ENCODE data around the gene PNPLA2.

PNPLA2 gene

DNA sequence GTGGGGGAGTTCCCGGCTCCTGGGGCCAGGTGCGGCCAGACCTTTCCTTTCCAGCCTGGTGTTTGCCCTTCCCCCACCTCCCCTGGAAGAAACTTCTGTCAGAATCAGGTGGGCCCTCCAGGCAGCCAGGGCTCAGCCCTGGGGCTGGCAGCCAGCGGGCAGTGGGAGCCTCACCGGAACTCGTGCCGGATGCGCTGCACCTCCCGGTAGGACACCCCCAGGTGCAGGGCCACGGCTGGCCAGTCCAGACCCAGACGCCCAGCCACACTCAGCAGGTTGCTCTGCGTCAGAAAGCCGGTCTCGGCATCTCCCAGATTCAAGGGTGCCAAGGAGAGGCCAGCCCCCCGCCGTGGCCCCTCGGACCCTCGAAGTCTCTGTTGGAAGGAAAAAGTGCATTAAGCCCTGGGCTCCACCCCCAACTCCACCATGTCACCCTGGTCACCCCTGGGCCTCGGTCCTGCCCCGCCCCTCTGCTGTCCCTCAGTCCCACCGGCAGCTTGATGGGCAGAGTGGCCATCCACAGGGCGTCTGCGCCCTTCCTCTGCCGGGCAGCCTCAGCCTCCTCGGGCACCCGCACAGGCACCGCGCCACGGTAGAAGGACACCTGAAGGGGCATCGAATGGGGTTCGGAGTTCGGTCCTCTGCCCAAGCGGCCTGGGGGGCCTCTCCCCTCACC, 18.9 kb upstream of the PNPLA2 start:
- DNase-seq = no peak

DNA sequence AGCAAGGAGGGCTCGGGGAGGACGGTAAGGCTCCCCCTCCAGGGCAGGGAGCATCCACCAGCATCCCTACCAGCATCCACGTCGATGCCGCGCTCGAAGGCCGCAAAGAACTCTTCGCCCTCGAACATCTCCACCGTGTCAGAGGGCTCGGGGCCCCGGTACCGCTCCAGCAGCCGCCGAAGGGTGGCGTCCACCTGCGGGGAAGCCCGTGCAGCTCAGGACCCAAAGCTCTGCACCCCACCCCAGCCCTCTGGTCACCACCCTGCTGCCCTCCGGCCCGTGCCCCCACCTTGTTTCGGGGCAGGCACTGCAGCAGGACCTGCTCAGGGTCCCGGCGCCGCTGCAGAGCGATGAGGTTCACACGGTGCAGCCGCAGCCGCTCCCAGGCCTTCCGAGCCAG, 18.2 kb upstream of the PNPLA2 start:
- no peak for DNase-seq

DNA sequence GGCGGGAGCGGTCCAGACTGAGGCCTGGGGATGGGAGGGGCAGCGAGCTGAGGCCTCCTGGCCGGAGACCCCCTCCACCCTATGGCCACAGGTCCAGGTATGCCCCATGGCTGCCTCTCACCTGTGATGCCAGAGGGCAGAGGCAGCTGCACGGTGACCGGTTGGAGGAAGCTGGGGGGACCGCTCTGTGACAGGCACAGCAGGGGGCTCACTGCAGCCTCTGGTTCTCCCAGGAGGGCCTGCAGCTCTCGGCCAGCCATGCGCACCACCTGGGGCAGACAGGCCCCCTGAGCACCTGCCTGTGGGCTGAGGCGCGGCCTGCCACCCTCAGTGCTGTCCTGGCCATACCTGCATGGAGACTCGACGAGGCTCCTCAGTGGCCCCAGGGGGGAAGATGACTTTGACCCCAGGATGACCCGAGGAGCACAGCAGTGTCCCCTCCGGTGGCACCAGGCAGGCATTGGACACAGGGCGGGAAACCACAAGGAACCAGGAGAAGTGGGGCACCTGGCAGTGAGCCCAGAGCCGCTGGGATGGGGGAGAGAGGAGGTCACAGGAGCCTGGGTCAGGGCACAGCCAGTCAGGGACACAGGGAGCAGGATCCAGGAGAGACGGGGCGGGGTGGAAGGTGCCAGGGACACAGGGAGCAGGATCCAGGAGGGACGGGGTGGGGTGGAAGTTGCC, 17.5 kb upstream of the PNPLA2 start:
- DNase-seq = no peak

DNA sequence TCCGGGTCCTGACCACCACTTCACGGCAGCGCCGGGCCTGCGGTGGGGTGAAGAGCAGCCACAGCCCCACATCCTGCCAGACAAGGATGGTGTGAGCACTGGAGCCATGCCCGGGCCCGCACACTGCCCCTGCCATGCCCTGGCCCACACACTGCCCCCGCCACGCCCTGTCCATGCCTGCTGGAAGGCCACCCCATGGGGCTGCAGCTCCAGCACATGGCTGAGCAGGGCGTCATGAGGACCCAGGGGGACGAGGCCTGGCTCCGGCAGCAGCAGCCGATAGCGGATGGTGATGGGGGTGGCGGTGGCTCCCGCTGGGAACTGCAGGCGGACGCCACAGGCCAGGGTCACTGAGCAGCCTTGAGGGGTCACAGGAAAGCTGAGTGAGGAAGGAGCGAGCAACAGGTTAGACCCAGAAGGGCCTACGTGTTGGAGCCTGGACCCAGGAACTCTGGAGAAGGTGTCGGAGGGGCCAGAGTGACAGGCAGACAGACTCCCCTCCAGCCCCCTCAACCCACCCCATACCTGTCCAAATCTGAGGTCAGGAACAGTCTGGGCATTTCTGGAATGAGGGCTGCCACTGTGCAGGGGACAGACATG, 16.6 kb upstream of the PNPLA2 start:
- DNase-seq = no peak

DNA sequence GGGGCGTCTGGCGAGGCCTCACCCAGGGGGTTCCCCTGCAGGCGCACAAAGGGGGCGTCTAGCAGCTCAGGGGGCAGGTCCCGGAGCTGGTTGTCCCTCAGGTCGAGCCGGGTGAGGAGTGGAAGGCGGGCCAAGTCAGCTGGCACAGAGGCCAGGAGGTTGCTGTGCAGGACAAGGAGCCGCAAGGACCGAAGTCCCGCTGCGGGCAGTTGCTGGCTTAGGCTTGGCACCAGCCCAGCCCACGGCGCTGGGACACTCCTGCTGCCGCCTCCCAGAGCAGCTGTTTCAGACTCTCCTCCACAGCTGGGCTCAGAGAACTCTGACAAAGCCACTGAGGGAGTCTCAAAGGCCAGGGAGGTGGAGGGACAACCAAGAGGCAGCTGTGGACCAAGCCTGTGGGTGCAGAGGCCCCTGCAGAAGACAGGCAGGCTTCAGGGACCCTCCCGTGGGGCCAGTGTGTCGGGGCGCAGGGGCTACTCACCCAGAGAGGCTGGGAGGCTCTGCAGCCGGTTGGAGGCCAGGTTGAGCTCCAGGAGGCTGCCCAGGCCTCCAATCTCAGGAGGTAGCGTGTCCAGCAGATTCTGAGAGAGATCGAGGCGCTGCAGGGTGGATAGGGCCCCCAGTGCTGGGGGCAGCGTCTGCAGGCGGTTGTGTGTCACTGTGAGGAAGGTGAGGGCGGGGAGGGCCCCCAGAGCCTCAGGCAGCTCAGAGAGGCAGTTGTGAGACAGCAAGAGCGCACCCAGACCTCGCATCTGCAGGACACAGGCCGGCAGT, 15.8 kb upstream of the PNPLA2 start:
- no peak for DNase-seq

DNA sequence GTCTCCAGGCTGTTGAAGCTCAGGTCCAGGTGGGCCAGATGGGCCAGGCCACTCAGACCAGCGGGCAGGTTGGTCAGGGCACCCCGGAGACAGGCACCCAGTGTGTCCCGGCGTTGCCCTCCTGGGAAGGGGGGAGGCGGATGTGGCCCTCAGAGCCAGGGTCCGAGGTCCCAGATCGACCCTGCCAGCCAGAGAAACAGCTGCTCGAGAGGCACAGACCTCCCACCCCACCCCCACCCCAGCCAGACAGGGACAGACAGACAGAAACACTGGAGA, 15.3 kb upstream of the PNPLA2 start:
- no peak for DNase-seq

DNA sequence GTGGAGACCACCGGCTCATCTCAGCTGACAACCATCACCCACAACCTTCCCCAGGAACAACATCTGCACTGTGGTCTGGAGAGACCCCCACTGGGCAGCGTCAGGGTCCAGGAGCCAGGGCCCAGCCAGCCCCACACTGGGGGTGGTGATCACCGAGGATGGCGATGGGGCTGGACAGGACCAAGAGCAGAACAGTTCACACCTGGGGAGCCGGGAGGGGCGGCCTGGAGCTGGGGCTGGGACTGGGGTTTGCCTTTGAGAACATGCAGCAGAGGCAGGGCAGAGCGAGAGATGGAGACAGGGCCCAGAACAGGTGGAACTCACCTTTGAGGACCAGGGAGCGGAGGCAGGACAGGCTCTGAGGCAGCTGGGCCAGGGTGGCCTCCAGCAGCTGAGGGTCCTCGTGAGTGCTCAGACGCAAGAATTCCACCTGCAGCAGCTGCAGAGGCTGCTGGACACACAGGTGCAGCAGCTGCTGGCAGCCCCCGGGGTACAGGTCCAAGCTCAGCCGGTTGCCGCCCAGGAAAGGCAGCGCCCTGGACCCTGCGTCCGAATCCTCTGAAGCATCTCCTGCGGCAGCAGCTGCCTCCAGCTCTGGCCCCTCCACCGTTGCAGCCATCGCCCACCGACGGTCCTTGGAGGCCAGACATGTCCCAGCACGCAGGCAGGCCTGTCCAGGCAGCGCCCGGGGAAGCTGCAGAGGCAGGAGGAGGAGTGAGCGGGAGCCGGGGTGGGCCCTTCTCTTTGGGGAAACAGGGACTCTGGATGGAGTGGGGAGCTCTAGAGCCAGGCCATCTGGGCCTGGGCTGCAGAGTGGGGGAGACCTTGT, 14.7 kb upstream of the PNPLA2 start:
- peak; percentile 27 for DNase-seq

DNA sequence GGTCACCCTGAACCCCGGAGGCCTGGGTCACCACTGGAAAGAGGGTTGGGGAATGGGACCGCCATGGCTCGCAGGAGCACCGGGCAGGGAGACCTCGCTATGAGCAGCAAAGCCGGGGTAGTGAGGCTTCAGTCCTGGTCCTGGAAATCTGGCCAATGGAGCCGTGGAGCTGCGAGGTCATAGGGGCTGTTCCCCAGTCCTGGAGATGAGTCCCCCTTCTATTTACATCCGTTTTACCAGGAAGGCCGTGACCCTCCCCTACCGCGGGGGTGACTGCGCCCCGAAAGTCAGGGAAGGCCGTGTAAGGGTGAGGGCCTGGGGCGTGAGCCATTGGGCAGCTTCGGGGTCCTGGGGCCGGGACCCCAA, 14.1 kb upstream of the PNPLA2 start:
- DNase-seq = no peak

DNA sequence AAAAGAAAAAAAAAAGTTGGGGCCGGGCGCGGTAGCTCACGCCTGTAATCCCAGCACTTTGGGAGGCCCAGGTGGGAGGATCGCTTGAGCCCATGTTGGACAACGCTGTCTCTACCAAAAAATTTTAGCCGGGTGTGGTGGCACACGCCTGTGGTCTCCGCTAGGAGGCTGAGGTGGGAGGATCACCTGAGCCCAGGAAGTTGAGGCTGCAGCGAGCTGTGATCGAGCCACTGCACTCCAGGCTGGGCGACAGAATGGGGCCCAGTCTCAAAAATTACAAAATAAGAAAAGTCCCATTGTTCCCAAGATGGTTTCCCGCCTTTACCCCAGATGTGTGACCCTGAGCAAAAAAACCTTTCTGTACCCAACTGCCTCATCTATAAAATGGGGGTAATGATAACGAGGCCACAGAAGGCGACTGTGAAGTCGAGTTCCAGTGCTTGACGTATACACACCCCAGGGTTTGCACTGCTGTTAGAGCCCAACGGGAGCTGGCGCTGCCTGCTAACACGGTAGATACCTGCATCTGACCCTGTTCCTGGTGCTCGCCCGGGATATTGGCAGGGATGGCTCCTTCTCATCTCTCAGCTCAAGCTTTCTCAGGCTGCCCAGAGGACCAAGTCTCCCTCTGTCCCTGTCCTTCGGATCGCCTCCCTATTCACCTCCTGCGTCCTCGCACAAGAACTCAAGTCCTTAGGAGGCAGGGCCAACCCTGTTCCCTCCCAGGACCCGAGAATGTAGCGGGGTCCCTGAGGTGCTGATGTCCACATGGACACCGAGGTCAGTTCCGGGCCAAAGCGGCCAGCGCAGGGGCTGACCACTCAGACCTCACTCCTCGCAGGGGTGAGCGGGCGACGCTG, 10.1 kb upstream of the PNPLA2 start:
- no peak for DNase-seq

DNA sequence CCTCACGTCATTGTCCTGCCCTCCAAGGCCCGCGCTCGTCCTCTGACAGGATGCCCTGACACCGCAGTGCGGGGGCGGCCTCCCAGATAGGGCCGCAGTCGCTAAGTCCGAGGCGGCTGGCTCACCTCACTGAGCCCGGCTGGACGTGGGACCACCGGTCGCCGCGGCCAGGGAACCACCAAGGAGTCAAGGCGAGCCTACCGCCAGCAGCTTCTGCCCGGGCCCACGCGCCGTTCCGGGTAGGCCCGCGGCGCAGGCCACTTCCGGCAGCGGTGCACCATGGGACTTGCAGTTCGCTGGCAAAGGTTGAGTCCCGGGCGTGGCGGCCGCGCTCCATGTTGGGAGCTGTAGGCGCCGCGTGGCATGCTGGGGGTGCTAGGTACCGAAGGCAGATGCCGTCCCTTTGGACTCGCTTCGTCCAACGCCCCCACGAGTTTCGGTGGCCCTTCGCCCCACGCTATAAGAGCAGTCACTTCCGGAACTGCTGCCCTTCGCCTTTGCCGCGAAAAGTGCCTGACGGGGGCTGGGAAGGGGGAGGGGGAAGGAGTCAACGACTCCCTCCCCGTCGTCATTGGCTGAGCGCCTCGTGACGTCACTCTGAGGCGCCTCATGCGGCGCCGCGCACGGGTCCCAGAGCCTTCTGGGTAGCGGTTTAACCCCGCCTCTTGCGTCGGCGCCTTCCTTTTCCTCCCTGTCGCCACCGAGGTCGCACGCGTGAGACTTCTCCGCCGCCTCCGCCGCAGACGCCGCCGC, 9.3 kb upstream of the PNPLA2 start, which contains the start of gene RPLP2:
RPLP2 (plus strand) TSS at position 681 of the 753 bp plus-strand sequence. CDS start 268 bp downstream, outside the sequence.
- peak; percentile 94 for DNase-seq

DNA sequence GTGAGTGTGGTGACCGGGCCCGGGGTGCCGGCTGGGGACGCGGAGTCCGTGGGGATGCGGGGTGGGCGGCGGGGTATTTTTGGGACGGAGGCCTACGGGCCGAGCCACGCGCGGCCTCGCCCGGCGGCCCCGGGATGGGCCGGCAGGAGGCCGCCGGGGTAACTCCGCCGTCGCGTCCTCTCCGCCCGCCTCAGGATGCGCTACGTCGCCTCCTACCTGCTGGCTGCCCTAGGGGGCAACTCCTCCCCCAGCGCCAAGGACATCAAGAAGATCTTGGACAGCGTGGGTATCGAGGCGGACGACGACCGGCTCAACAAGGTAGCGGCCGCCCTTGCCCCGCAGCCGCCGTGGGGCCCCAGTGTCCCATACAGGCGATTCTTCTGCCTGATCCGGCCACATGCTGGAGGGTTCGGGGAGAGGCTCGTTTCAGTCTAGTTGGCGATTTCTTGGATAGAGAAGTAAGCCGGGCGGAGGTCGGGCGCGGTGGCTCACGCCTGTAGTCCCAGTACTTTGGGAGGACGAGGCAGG, 8.6 kb upstream of the PNPLA2 start:
- DNase-seq = no peak

DNA sequence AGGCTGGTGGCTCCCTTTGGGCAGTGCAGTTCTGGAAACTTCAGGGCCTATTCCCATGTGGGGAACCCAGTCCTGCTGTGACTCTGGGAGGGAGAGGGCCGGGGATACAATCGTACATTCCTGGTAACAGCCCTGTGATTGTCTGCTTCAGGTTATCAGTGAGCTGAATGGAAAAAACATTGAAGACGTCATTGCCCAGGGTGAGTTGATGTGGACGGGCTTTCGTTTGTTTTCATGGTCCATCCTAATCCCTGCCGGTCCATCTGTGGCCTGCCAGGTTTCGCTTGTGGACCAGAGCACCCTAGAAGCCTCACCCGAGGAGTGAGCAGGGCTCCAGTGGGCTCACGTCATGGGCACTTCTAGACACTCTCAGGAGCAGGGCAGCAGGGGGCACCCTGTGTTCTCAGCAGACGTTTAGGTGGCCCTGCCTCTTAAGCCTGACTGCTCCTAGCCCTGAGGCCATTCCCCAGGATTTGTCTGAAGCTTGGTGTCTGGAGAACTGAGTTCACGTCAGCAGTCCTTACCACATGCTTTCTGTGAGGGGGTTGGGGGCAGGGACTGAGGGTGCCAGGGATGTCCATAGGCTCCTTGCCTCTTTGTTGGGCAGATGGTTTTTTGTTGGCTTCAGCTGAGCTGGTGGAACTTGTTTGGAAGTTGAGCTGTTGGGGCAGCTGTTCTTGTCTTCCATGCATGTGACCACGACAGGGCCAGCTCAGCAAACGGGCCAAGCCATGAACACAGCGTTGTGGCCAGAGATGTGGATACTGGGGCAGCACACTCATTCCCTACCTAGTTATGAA, 7.1 kb upstream of the PNPLA2 start:
- DNase-seq = no peak

DNA sequence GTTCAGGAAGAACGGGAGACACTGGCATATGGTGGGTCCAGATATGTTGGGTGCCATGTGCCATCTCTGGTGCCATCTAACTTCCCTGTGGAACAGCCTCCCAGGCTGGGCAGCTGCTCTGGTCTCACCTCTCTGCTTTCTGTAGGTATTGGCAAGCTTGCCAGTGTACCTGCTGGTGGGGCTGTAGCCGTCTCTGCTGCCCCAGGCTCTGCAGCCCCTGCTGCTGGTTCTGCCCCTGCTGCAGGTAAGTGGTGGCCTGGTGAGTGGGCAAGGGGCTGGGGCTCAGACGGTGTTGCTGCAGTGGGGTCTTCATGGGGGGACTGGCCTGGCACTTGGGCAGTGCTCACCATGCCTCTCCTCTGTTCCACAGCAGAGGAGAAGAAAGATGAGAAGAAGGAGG, 6.3 kb upstream of the PNPLA2 start:
- DNase-seq = no peak

DNA sequence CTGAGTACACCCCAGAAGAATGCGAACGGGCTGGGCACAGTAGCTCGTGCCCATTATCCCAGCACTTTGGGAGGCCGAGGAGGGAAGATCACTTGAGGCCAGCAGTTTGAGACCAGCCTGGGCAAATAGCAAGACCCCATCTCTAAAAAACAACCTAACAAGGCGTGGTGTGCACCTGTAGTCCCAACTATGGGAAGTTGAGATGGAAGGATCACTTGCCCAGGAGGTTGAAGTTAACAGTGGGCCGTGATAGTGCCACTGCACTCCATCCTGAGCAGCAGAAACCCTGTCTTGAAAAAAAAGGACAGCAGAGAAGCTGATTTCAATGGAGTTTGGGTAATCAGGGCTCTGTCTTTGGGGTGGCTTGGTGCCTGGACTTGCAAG, 5.7 kb upstream of the PNPLA2 start:
- no peak for DNase-seq

DNA sequence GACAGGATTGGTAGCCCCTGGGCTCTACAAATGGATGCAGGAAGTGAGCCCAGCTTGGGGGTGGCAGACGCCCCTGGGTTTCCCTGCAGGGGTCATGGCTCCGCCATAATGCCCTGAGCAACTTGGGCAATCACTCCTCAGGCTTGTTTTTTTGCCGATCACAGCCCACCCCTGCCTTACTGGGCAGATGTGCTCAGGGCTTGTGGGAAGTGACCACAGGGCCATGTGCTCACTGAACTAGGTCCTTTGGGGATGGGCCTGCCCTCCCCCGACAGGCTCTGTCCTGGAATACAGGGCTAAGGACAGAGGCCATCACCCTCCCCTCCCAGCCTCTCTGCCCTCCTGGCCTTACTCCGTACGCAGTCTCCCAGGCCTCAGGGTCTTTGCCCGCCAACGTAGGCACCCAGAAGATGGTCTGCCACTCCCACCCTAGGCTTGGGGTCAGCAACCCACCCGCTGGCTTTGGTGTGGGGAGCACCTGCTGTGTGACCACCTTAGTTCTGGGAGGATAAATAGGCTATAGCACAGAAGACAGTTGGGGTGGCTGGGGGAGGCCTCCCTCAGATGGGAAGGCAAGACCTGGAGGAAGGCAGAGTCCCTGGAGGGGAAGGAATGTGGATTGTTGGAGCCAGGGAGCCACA, 5.1 kb upstream of the PNPLA2 start:
- no peak for DNase-seq

DNA sequence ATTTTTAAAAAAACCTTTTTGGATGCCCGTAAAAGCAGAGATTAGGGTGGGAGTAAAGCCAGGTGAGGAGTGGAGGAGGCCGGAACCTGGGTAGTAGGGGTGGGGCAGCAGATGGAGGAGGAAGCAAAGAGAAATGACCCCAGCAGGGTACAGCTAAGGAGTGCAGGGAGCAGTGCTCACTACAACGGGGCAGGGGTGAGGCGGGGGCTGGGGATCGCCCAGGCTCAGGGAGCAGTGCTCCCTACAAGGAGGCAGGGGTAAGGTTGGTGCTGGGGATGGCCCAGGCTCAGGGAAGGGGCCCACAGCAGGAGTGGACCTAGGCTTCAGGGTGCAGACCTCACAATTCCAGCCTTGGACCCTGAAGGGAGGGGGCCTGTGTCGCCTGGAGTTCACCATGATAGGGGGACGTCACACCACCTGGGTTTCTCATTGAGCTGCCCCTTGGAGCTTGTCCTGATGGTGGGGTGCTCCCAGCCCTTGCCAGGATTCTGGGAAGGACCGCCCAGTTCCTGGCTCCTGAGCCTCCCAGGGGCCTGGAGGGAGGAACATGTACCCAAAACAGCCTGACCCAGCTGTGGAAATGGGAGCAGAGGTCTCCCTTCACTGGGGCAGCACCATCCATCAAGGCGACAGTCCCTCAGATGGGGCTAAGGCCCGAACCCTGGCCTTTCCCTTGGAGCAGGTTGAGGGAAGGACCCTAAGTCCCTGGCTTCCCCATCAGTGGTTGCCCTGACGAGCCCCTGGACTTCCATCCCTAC, 2.9 kb upstream of the PNPLA2 start:
- DNase-seq = no peak

DNA sequence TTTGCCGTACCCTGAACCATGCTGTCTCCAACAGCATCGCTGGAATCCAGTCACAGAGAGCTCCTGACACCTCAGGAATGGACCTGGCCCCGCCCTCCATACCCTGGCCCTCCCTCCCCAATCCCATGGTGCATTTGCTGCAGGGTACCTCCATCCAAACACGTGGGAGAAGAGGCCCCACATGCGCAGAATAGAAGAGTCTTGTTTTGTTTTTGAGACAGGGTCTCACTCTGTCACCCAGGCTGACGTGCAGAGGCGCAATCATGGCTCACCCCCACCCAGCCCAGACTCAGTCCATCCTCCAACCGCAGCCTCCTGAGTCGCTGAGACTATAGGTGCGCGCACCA, 2.3 kb upstream of the PNPLA2 start:
- DNase-seq = no peak

DNA sequence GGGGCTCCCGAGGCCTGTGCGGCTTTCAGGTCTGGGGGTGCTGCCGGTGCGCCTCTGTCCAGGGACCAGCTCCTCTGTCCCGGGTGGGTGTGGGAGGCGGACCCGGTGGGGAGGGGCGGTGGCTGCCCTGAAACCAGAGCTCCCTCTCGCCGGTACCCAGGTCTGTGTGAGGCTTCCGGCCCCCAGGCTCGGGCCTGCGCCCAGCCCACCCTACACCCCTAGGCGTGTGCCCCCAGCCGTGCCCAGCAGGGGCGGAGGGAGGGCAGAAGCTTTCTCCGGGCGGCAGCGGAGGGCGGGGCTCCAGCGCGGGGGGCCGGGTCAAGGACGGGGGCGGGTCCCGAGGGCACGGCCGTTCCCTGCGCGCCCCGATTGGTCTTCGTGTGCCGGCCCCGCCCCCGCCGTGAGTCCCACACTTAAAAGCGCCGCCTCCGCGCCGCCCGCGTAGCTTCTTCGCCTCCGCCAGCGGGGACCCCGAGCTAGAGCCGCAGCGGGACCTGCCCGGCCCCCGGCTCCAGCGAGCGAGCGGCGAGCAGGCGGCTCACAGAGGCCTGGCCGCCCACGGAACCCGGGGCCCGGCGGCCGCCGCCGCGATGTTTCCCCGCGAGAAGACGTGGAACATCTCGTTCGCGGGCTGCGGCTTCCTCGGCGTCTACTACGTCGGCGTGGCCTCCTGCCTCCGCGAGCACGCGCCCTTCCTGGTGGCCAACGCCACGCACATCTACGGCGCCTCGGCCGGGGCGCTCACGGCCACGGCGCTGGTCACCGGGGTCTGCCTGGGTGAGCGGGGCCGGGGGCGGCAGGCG, 616 bp downstream of the PNPLA2 start:
- DNase-seq = peak; percentile 88

All from NCI-H1436 (cell line).